Erythroblast (primary cell): ENCODE data around the gene HMOX2.

Experiments
- DNase-seq, 2 experiments: peaks; one replicate each; lab custom pipeline; 2025; lab: John Stamatoyannopoulos, UW
- GATA1 ChIP-seq: IDR thresholded peaks from 2 replicates; pipeline ENCODE4 v1.6.1; 2011; ENCODE audit warnings: low read depth, mild to moderate bottlenecking, control low read depth, low read length, moderate library complexity
- POLR2A ChIP-seq: IDR thresholded peaks from 2 replicates; pipeline ENCODE4 v1.6.1; 2011; ENCODE audit warnings: mild to moderate bottlenecking, low read length

HMOX2 gene

DNA sequence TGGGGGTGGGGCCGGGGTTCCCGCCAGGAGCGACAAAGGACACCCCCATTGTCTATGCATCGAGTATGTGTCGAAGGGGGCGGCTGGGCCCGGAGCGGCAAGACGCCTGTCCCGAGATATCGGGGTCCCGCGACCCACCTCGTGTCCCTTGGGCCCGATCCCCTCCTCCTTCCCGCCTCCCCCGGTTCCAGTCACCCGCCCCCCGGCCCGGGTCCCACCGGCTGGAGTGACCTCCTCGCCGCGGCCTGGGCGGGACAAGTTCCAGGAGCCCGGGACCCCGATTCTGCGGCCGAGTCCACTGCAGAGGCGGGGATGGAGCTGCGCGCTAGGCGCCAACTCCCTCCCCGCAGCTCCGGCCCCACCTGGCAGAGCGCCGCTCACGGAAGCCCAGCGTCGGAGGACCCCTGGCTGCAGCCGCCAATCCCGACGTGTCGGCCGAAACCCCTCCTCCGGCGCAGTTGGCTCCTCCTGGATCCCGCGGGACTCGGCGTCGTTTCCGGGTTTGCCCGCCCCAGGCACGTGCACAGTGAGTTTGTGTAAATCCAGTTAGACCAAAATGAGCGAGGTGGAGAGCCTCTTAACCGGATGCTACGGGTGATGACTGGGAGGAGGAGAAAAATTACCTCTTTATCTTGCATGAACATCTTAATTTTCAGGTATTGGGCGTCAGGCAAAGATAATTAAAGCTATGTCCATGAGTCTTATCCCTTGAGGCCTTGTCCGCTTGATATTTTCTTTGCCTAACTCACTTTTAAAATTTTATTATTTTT is 1.8 kb upstream of the HMOX2 start, which contains the start of gene NMRAL1:
TSS of gene NMRAL1 (minus strand) at position 434 of the 770 bp plus-strand sequence. CDS start 493 bp downstream, outside the sequence.
- peak; percentile 63 for TF ChIP-seq POLR2A
- no peak for TF ChIP-seq GATA1
- DNase-seq, result peak; percentile 78 to 89

GRCh38 chr16:4477966-4478365 is 1.8 kb downstream of the HMOX2 start:
- TF ChIP-seq POLR2A (no peak), GATA1 (no peak)
- peak in 1 of 2 experiments; percentile 22 for DNase-seq

DNA sequence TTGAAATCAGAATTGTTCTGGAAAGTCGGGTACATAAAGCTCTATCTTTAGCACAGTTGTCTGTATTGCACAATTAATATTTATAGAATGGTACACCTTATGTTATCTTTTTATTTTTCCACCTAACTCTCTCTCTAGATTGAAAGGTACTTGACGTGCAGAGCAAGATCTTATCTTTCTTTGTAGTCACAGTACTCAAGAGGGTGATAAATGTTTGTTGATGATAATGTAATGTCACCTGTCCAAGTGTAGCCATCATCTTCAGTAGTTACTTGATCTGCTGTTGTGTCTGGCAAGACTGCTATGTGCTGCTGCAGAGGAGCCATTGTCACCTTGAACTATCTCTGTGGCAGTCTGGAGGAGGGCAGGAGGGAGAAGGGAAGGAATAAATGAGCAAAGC is 5.3 kb downstream of the HMOX2 start:
- no peak for TF ChIP-seq GATA1
- no peak for TF ChIP-seq POLR2A
- DNase-seq, result no peak

DNA sequence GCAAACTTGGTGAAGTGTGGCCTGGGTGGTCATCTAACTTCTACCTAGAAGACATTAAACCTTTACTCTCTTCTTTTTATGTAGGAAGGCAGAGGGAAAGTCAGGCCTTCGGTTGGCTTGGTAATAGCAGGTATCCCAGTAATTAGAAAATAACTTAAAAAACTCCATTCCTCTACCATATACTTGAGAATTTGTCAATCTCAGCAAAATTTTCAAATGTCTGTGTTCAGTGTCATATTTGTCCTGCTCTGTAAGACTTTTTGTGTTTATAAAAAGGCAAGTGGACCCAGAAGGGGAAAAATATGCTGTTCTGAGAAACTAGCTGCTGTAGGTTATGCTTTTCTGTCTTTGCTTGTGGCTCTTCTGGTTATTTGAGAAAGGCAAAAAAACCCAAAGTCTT is 5.8 kb downstream of the HMOX2 start:
- TF ChIP-seq POLR2A (no peak), GATA1 (no peak)
- DNase-seq, result no peak

GRCh38 chr16:4486126-4486893 is 10.1 kb downstream of the HMOX2 start:
- no peak for DNase-seq
- TF ChIP-seq GATA1 (no peak), POLR2A (no peak)

- DNase-seq, result no peak
- TF ChIP-seq GATA1 (no peak), POLR2A (no peak)
Observed at GRCh38 chr16:4487955-4488498, 11.8 kb downstream of the HMOX2 start.

GRCh38 chr16:4488499-4488967 is 12.3 kb downstream of the HMOX2 start:
- no peak for DNase-seq
- TF ChIP-seq POLR2A (no peak), GATA1 (no peak)

DNA sequence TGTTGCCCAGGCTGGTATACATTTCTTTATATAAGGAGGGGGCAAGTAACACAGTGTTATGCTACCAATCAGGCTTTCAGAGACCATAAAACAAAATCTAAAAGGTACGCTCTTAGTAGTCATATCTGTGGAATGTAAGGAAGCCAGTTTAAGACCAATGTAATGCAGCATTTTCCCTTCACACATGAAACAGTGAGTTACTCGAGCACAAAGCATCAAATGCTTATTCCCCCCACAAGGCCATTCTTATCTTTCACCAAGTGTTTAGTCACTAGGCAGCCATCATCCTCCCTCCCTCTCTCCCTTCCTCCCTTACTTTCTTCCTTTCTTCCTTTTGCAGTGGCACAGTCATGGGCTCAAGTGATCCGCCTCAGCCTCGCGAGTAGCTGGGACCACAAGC is 12.8 kb downstream of the HMOX2 start:
- no peak for DNase-seq
- TF ChIP-seq POLR2A, result no peak
- TF ChIP-seq GATA1, result no peak

DNA sequence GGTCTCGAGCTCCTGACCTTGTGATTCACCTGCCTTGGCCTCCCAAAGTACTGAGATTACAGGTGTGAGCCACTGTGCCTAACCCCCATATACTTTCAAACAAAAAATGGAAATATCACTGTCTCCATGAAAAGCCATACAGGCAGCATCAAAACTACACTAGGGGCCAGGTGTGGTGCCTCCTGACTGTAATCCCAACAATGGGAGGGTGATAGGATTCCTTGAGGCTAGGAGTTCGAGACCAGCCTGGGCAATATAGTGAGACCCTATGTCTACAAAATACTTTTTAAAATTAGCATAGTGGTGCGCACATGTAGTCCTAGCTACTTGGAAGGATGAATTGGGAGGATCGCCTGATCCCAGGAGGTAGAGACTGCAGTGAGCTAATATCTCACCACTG is 15.7 kb downstream of the HMOX2 start:
- no peak for TF ChIP-seq GATA1
- TF ChIP-seq POLR2A, result no peak
- no peak for DNase-seq

- no peak for DNase-seq
Observed at GRCh38 chr16:4494746-4495490, 18.7 kb downstream of the HMOX2 start.

DNA sequence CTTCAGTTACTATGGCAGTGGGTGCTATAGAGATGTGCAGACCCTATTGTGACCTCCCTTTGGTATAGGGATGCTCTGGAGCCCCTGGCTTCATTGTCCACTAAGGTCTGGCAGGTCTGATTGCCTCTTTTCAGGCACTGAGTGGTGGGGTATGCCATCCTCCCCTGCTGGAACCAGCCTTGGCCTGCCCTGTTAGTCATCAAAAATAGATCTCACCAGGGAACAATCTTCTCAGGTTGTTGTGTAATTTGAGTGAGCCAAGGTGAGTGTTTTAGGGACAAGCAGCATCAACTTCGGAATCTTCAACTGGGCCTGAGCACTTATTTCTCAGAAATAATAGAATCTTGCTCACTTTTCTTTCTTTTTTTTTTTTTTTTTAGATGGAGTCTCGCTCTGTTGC is 19.6 kb downstream of the HMOX2 start:
- DNase-seq, result no peak
- TF ChIP-seq GATA1 (no peak), POLR2A (no peak)

More at GRCh38 chr16:4494746-4495490, 18.7 kb downstream of the HMOX2 start:
- TF ChIP-seq POLR2A (no peak), GATA1 (no peak)

- no peak for TF ChIP-seq GATA1
- TF ChIP-seq POLR2A, result no peak
- DNase-seq, result no peak
Observed at GRCh38 chr16:4496305-4496704, 20.1 kb downstream of the HMOX2 start.
